RPMI8226 (cell line): ENCODE results near the gene PCDHA5.

ENCODE experiments used
- DNase-seq: peaks from one replicate; pipeline ENCODE4 v3.0.0-alpha.2; 2015

The PCDHA5 gene

GRCh38 chr5:140868721-140869554, 47.5 kb downstream of the PCDHA5 start, which contains the start of gene PCDHA11:
Gene PCDHA11, plus strand, starts transcription at chr5:140868957. Its CDS starts 147 bp downstream, at chr5:140869104.
- peak; percentile 31 for DNase-seq

DNA sequence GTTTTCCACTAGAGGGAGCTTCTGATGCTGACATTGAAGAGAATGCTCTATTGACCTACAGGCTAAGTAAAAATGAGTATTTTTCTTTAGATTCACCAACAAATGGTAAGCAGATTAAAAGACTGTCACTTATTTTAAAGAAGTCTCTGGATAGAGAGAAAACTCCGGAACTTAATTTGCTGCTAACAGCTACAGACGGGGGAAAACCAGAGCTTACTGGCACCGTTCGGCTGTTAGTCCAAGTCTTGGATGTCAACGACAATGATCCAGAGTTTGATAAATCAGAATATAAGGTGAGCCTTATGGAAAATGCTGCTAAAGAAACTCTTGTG, 48.1 kb downstream of the PCDHA5 start:
- no peak for DNase-seq

DNA sequence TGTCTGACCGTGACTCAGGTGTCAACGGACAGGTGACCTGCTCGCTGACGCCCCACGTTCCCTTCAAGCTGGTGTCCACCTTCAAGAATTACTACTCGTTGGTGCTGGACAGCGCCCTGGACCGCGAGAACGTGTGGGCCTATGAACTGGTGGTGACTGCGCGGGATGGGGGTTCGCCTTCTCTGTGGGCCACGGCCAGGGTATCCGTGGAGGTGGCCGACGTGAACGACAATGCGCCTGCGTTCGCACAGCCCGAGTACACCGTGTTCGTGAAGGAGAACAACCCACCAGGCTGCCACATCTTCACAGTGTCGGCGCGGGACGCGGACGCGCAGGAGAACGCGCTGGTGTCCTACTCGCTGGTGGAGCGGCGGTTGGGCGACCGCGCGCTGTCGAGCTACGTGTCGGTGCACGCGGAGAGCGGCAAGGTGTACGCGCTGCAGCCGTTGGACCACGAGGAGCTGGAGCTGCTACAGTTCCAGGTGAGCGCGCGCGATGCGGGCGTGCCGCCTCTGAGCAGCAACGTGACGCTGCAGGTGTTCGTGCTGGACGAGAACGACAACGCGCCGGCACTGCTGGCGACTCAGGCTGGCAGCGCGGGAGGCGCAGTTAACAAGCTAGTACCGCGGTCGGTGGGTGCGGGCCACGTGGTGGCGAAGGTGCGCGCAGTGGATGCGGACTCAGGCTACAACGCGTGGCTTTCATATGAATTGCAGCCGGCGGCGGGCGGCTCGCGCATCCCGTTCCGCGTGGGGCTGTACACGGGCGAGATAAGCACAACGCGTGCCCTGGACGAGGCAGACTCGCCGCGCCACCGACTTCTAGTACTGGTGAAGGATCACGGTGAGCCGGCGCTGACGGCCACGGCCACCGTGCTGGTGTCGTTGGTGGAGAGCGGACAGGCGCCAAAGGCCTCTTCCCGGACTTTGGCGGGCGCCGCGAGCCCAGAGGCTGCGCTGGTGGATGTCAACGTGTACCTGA, 49.1 kb downstream of the PCDHA5 start:
- no peak for DNase-seq
